Sigmoid colon (tissue), 7 donors: ENCODE measurements around the gene DUS1L. TPM values are rescaled to one million over a fixed set of nuclear protein-coding genes. Genes with fewer than 3 reads are reported as not detected.

Experiments
- DNase-seq: peaks from one replicate; pipeline ENCODE4 v3.0.0-alpha.2; 2019
- H3K27ac ChIP-seq, 4 donors: fragments of 200-600 bp; sonication (generic); one replicate each; pipeline ENCODE4 v1.5.1; 2016 to 2019; ENCODE audit warnings: mild to moderate bottlenecking in 1 of 4
- H3K27me3 ChIP-seq, 3 donors: fragments of 200-600 bp; sonication (generic); one replicate each; pipeline ENCODE4 v1.5.1; 2019; ENCODE audit warnings: mild to moderate bottlenecking in 1 of 3
- H3K36me3 ChIP-seq, 4 donors: fragments of 200-600 bp; sonication (generic); one replicate each; pipeline ENCODE4 v1.5.1; 2016 to 2019
- H3K4me1 ChIP-seq, 4 donors: fragments of 200-600 bp; sonication (generic); one replicate each; pipeline ENCODE4 v1.5.1; 2017 to 2019
- H3K4me3 ChIP-seq, 4 donors: fragments of 200-600 bp; sonication (generic); one replicate each; pipeline ENCODE4 v1.5.1; 2017 to 2019; ENCODE audit warnings: mild to moderate bottlenecking in 2 of 4, moderate library complexity in 1 of 4
- H3K9me3 ChIP-seq, 4 donors: fragments of 200-600 bp in 3 of 4; sonication (generic) in 3 of 4; one replicate each; pipeline versions ENCODE4 v1.5.1 to v1.6.1; 2013 to 2019
- EP300 ChIP-seq, 4 donors: sonication (generic); formaldehyde crosslinking; IDR thresholded peaks; one replicate each; pipeline ENCODE4 v1.6.1; 2017; ENCODE audit warnings: antibody characterized with exemption in 4 of 4
- POLR2A ChIP-seq, 2 donors: fragments of 450-650 bp; IDR thresholded peaks; one replicate each; pipeline ENCODE4 v1.6.1; 2016; ENCODE audit warnings: antibody characterized with exemption in 2 of 2, mild to moderate bottlenecking in 2 of 2, moderate library complexity in 2 of 2
- POLR2AphosphoS5 ChIP-seq, 4 donors: sonication (generic); formaldehyde crosslinking; IDR thresholded peaks; one replicate each; pipeline ENCODE4 v1.6.1; 2017; ENCODE audit warnings: antibody characterized with exemption in 4 of 4
- WGBS, 2 donors: extraction: QIAGEN DNeasy Blood & Tissue Kit; methylation state at CpG; one replicate each; pipeline ENCODE4 v1.1.7; 2013; 5-methylcytosine and 5-hydroxymethylcytosine counted together
- intact Hi-C: fragments of 100-400 bp; cut with DNase I; formaldehyde crosslinking; loops from one replicate; pipeline ENCODE4 v1.15.1; 2023
- polyA plus RNA-seq, 3 donors: library from polyadenylated mRNA; stranded (reverse); fragments of 200-250 nt; gene quantifications; one replicate each; pipeline ENCODE4 v1.2.3, GENCODE V29; 2013
- total RNA-seq, 4 donors: library from RNA; depleted of rRNA; stranded (reverse); fragments of >200 nt; gene quantifications; one replicate each; pipeline ENCODE4 v1.1.0, GENCODE V29; 2016
- TF ChIP-seq, protein P1 (sequence below), 4 experiments: fragments of 450-650 bp in 3 of 4; fragments of 200-600 bp in 1 of 4; IDR thresholded peaks; one replicate each; pipeline ENCODE4 v1.5.1; 2016 to 2019; ENCODE audit warnings: antibody characterized with exemption in 4 of 4, mild to moderate bottlenecking in 3 of 4, moderate library complexity in 2 of 4
- donor health status: healthy with polysubstance abuse.
- donor health status: Bipolar disorder and iron deficiency.
- donor health status: healthy.

The DUS1L gene
- total and polyA plus RNA-seq, 7 donors, result 31.3 to 119 (median 68.5) TPM

DNA sequence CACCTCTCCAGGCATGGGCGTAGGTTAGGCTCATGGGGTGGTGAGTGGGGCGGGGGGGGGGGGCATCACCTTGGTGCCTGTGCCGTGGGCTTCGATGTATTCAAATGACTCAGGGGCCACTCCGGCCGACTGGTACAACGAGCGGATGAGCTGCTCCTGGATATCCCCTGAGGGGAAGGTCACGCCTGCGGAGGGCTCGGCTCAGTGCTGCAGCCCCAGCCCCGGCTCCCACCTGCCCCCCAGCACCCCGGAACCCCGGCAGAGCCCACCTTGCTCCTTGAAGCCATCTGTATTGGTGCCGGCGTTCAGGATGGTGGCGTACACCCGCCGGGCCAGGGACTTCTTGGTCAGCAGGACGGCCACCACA is 27.0 kb upstream of the DUS1L start:
- intact Hi-C loops, result no loop called here
- Histone ChIP-seq H3K4me1 (peaks cover 0 to 18% (median 16%) of the 10 kb centered on the region in 4 donors), H3K27ac (no peak overlapping the region), H3K36me3 (peaks cover 71 to 85% (median 78%) of the 10 kb centered on the region in 4 donors), H3K9me3 (no peaks in the 10 kb centered on the region), H3K4me3 (no peak overlapping the region), H3K27me3 (no peaks in the 10 kb centered on the region)
- TF ChIP-seq POLR2AphosphoS5 (IDR thresholded peaks at IDR 0.05), result no peak
- TF ChIP-seq, protein P1, sequence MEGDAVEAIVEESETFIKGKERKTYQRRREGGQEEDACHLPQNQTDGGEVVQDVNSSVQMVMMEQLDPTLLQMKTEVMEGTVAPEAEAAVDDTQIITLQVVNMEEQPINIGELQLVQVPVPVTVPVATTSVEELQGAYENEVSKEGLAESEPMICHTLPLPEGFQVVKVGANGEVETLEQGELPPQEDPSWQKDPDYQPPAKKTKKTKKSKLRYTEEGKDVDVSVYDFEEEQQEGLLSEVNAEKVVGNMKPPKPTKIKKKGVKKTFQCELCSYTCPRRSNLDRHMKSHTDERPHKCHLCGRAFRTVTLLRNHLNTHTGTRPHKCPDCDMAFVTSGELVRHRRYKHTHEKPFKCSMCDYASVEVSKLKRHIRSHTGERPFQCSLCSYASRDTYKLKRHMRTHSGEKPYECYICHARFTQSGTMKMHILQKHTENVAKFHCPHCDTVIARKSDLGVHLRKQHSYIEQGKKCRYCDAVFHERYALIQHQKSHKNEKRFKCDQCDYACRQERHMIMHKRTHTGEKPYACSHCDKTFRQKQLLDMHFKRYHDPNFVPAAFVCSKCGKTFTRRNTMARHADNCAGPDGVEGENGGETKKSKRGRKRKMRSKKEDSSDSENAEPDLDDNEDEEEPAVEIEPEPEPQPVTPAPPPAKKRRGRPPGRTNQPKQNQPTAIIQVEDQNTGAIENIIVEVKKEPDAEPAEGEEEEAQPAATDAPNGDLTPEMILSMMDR (IDR thresholded peaks at IDR 0.05), result no peak
- TF ChIP-seq POLR2A (IDR thresholded peaks at IDR 0.05), result no peak
- TF ChIP-seq EP300 (IDR thresholded peaks at IDR 0.05), result no peak
- WGBS, 2 donors, result 96% methylated on average over 20 of the region's 20 CpGs
- DNase-seq, result no peak

DNA sequence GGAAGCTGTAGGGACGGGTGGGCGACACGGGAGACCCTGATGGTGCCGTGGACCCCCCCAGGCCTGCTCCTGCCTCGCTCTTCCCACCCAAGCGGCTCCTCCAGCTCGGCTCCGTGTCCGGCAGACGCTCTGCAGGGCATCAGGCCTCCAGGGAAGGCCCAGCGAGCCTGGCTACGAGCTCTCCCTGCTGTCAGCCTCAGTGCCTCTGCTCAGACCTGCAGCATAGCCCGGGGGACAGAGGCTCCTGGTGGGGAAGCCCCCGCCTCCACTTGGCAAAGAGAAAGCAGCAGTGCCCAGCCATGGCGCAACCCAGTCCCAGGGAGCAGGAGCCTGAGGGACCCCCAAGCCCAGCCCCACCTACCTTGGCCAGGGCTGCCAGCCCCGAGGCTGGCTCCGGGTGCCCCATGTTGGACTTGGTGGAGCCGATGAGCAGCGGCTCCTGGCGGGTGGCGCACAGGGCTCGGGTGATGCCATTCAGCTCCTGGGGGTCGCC is 26.5 kb upstream of the DUS1L start:
- H3K4me3 ChIP-seq, result no peak overlapping the region
- H3K36me3 ChIP-seq, result peaks cover 75 to 90% (median 82%) of the 10 kb centered on the region in 4 donors
- peaks cover 0 to 15% (median 12%) of the 10 kb centered on the region in 4 donors for H3K4me1 ChIP-seq
- H3K27ac ChIP-seq, result no peak overlapping the region
- H3K27me3 ChIP-seq, result no peaks in the 10 kb centered on the region
- 94 to 96% methylated on average over 23 of the region's 23 CpGs for WGBS, 2 donors
- intact Hi-C loops, result no loop called here
- TF ChIP-seq, protein P1 (IDR thresholded peaks at IDR 0.05), result no peak
- no peak for TF ChIP-seq POLR2A (IDR thresholded peaks at IDR 0.05)
- no peak for TF ChIP-seq POLR2AphosphoS5 (IDR thresholded peaks at IDR 0.05)
- no peak for TF ChIP-seq EP300 (IDR thresholded peaks at IDR 0.05)
- DNase-seq, result no peak
- H3K9me3 ChIP-seq, result no peaks in the 10 kb centered on the region

DNA sequence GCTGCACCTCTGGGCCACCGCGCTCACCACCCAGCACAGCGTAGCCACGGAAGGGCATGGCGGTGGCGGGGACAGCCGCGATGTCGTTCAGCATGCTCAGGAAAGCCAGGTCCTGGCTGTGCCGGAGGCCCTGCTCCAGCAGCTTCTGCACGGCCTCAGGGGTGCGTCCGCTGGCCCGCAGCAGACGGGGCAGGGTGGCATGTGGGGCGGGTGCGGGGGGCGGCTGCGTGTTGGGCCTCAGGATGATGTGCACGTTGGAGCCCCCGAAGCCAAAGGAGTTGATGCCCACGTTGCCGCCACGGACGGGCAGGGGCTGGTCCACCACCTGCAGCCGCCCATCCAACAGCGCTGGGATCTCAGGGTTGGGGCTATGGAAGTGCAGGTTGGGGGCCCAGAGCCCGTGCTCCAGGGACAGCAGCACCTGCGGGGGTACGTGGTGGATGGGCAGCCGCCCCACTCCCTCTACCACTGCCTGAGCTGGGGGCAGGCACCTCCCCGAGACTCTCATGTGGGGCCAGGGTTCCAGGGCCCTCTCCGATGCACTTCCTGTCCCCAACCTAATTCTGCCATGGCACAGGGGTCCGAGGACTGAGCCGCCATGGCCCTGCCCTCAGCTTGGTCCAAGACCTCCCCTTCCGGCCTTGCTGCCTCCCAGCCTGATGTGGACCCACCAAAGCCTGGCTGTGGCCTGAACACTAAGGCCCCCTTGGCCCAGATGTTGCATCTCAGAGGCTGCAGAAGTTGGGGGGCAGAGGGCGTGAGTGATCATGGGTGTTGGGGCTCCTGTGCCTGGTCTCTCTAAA is 25.9 kb upstream of the DUS1L start:
- WGBS, 2 donors, result 95 to 97% methylated on average over 37 of the region's 37 CpGs
- Histone ChIP-seq H3K9me3 (no peaks in the 10 kb centered on the region), H3K27ac (no peak overlapping the region), H3K4me3 (no peak overlapping the region), H3K4me1 (peaks cover 0 to 8% (median 5%) of the 10 kb centered on the region in 4 donors), H3K36me3 (peaks cover 75 to 97% (median 89%) of the 10 kb centered on the region in 4 donors), H3K27me3 (no peaks in the 10 kb centered on the region)
- TF ChIP-seq POLR2A (IDR thresholded peaks at IDR 0.05) (no peak), EP300 (IDR thresholded peaks at IDR 0.05) (no peak), POLR2AphosphoS5 (IDR thresholded peaks at IDR 0.05) (no peak)
- TF ChIP-seq, protein P1 (IDR thresholded peaks at IDR 0.05), result no peak
- no peak for DNase-seq
- intact Hi-C loops, result no loop called here

DNA sequence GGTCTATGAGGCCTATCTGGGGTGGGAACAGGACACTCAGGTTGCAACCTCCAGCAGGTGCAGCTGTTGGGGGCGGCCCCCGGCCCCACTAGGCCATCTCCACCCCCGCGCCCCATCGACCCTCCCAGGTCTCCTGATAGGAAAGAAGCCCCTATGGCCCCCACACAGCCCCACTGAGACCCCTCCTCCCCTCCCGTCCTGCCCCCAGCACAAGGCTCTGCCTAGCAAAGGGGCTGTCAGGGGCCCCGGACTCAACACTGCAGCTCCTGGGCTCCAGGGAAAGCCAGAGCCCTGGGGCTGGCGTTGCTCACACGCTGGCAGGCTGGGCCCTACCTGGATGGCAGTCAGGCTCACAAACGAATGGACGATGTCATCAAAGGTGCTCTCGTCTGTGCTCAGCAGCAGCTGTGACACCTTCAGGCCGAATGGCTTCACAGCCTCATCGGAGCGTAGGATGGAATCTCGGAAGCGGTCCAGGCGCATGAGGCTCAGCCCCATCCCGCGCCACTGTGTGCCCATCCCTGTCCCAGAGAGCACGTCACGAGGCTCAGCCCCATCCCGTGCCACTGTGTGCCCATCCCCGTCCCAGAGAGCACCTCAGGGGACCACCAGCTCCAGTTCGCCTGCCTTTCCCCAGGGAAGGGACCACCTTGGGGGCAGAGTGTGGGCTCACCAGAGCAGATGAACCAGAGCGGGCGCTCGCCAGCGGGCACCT is 25.1 kb upstream of the DUS1L start:
- Histone ChIP-seq H3K27ac (no peak overlapping the region), H3K4me3 (no peak overlapping the region), H3K9me3 (no peaks in the 10 kb centered on the region), H3K4me1 (peaks cover 0 to under 1% (median under 1%) of the 10 kb centered on the region in 4 donors), H3K36me3 (peaks cover 81 to 100% (median 93%) of the 10 kb centered on the region in 4 donors), H3K27me3 (no peaks in the 10 kb centered on the region)
- 95 to 96% methylated on average over 29 of the region's 29 CpGs for WGBS, 2 donors
- intact Hi-C loops, result no loop called here
- DNase-seq, result no peak
- TF ChIP-seq EP300 (IDR thresholded peaks at IDR 0.05), result no peak
- TF ChIP-seq POLR2AphosphoS5 (IDR thresholded peaks at IDR 0.05), result no peak
- TF ChIP-seq POLR2A (IDR thresholded peaks at IDR 0.05), result no peak
- TF ChIP-seq, protein P1 (IDR thresholded peaks at IDR 0.05), result no peak
